Measurements from ENCODE around the gene KCNK10.

GRCh38 chr14:88170333-88170732, 152.7 kb downstream of the KCNK10 start:
- no peak for TF ChIP-seq CTCF (IDR thresholded peaks at IDR 0.05; ENCODE audit: low read depth, low read length, poor library complexity, severe bottlenecking)
- no peak for TF ChIP-seq EZH2phosphoT487 (IDR thresholded peaks at IDR 0.05; ENCODE audit: borderline replicate concordance, low read length)
